BJ (cell line): Measurements from ENCODE around the gene TM4SF5. TPM values are rescaled to one million over a fixed set of nuclear protein-coding genes. Genes with fewer than 3 reads are reported as not detected.
"Not testable (repeated sequence)": the region's sequence is repeated elsewhere in the genome, so short reads cannot be mapped to it uniquely, and the experiment has no call there.

Source experiments
- CTCF ChIA-PET: fragments of 350-600 bp; formaldehyde crosslinking; extraction: SDS; loops from one replicate; lab custom pipeline; 2021; ENCODE audit warnings: antibody characterized with exemption, inconsistent platforms; lab: Yijun Ruan, JAX
- POLR2A ChIA-PET: fragments of 300-600 bp; sonication (Branson Sonifier 250); formaldehyde crosslinking; extraction: SDS; loops from one replicate; lab custom pipeline; 2021; ENCODE audit warnings: antibody characterized with exemption; lab: Charles Lee
- DNase-seq: peaks from one replicate; pipeline ENCODE4 v3.0.0-alpha.2; 2011; ENCODE audit warnings: low read depth
- H3K27me3 ChIP-seq: 2 replicates; pipeline ENCODE4 v1.6.0; 2011; ENCODE audit warnings: low read length; ENCODE audit not compliant: control insufficient read depth, insufficient read depth
- H3K36me3 ChIP-seq: 2 replicates; pipeline ENCODE4 v1.5.1; 2011; ENCODE audit warnings: low read length; ENCODE audit not compliant: control insufficient read depth, insufficient read depth
- H3K4me3 ChIP-seq: 2 replicates; pipeline ENCODE4 v1.5.1; 2011; ENCODE audit warnings: low read depth, mild to moderate bottlenecking, control low read depth, low read length
- polyA plus RNA-seq: library from polyadenylated mRNA; depleted of rRNA; stranded (reverse); fragments of >200 nt; gene quantifications from 2 replicates; pipeline ENCODE4 v1.2.3, GENCODE V29; 2011; rRNA removed
- TF ChIP-seq, protein P1 (sequence below): IDR thresholded peaks from 2 replicates; pipeline ENCODE4 v1.5.1; 2011; ENCODE audit warnings: low read depth, mild to moderate bottlenecking, control low read depth, inconsistent platforms, low read length, moderate library complexity; ENCODE audit not compliant: insufficient read depth

TM4SF5 gene
- polyA plus RNA-seq, 1 experiment: not detected

DNA sequence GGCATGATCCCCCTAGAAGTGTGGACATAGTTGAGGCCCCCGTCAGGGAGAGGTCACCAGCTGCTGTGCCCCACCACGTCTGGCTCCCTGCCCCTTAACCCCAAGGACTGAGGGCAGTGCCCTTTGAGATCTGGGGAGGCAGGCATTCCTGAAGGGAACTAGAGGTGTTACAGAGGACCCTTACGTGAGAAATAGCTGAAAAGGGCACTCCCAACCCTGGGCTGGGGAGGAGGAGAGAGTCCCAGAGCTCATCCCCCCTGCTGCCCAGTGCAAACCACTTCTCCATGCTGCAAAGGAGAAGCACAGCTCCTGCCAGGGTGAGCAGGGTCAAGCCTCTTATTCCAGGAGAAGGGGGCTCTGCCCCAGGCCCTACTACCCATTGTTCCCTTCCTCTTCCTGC lies 51.1 kb downstream of the TM4SF5 start:
- Histone ChIP-seq H3K36me3 (peaks cover 3% of the 10 kb centered on the region), H3K4me3 (no peak overlapping the region), H3K27me3 (no peaks in the 10 kb centered on the region)
- TF ChIP-seq, protein P1, sequence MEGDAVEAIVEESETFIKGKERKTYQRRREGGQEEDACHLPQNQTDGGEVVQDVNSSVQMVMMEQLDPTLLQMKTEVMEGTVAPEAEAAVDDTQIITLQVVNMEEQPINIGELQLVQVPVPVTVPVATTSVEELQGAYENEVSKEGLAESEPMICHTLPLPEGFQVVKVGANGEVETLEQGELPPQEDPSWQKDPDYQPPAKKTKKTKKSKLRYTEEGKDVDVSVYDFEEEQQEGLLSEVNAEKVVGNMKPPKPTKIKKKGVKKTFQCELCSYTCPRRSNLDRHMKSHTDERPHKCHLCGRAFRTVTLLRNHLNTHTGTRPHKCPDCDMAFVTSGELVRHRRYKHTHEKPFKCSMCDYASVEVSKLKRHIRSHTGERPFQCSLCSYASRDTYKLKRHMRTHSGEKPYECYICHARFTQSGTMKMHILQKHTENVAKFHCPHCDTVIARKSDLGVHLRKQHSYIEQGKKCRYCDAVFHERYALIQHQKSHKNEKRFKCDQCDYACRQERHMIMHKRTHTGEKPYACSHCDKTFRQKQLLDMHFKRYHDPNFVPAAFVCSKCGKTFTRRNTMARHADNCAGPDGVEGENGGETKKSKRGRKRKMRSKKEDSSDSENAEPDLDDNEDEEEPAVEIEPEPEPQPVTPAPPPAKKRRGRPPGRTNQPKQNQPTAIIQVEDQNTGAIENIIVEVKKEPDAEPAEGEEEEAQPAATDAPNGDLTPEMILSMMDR: no peak
- no peak for DNase-seq
- POLR2A ChIA-PET: no interaction called here
- CTCF ChIA-PET: no interaction called here

DNA sequence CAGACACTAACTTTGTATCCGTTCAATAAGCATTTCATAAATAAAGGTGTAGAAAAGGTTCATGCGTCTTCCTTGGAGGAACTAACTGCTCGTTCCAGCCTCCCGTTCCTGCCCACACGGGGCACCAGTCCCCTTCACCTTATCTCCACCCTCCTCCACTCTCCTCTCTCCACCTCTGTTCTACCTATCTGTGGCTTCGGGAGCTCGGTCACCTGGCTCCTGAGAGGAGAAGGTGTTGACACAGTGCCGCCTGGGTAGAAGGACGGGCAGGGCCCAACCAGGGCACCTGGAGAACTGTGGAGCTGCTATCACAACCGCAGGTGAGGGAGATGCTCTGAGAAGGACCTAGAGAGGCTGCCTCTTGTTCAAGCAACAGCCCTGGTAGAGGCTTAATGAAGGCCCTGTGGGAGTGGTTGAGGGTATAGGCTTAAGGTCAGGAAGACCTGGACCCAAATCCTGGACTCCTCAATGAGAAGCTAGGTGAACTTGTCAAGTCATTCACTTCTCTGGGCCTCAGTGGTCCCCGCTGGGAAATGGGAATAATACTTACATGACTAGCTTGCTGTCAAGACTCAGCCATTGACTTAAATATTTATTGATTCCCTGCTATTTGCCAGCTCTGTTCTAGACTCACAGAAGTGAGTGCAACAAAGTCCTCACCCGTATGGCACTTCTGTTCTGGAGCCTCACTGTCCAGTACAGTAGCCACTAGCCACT lies 51.8 kb downstream of the TM4SF5 start:
- no peaks in the 10 kb centered on the region for H3K27me3 ChIP-seq
- peaks cover 3% of the 10 kb centered on the region for H3K36me3 ChIP-seq
- no peak overlapping the region for H3K4me3 ChIP-seq
- ChIA-PET POLR2A (no interaction called here), CTCF (interaction anchor here (0.7 to 1.0 kb wide), 2 partner anchors 9 to 28 kb away, joined by 3 read pairs; partner anchors contain the start of gene PSMB6)
- TF ChIP-seq, protein P1: no peak
- no peak for DNase-seq

DNA sequence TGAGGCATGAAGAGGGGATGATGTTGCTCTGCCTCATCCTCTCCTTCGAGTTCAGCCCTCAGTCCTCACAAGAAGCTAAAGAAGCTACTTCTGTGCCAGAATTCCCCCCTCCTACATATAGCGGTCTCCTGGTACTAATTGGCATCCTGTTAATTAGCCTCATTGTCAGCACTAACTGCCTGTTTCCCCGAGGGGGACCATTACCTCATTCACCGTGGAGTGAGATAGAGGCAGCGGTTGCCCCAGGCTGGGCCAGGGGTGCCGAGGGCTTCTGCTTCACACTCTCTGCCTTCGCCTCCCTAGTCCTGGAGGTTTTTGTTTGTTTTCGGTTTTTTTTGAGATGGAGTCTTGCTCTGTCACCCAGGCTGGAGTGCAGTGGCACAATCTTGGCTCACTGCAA lies 55.7 kb downstream of the TM4SF5 start:
- TF ChIP-seq, protein P1: no peak
- ChIA-PET CTCF (no interaction called here), POLR2A (no interaction called here)
- Histone ChIP-seq H3K27me3 (no peaks in the 10 kb centered on the region), H3K36me3 (peaks cover 3% of the 10 kb centered on the region), H3K4me3 (no peak overlapping the region)
- DNase-seq: no peak

DNA sequence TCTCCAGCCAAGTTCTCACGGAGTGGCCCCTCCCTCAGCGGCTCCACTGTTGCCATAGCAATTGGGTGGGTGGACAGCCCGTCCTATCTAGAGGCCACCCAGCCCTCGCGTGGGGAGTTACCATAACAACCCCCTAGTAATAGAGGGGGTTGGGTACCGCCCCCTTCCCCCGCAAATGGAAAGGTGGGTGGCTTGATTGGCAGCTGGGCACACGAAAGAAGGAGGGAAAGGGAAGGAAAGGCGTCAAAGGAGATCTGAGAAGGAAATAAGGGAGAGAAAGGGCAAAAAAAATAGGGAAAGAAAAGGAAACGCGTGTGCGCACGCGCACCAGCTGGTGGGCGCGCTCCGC lies 61.1 kb downstream of the TM4SF5 start:
- CTCF ChIA-PET: interaction anchor here (0.7 kb wide), 1 partner anchor 76 kb away, joined by 3 read pairs; no protein-coding TSS in a partner anchor
- H3K36me3 ChIP-seq, H3K27me3 ChIP-seq, POLR2A ChIA-PET, DNase-seq: not testable (repeated sequence)
- peak overlapping the region; percentile 94 for H3K4me3 ChIP-seq

Other genes starting within 250 kb of the TM4SF5 start
- gene MYBBP1A, start 216.5 kb upstream of the TM4SF5 start, polyA plus RNA-seq: 12.4 and 24.1 TPM in 2 replicates
- not detected in 2 replicates for gene GGT6, start 211.3 kb upstream of the TM4SF5 start, polyA plus RNA-seq
- gene SMTNL2, start 187.4 kb upstream of the TM4SF5 start, polyA plus RNA-seq: not detected in 2 replicates
- not detected in 2 replicates for gene ALOX15, start 130.2 kb upstream of the TM4SF5 start, polyA plus RNA-seq
- 5.1 and 13.9 TPM in 2 replicates for gene PELP1, start 67.7 kb upstream of the TM4SF5 start, polyA plus RNA-seq
- gene ARRB2, start 61.3 kb upstream of the TM4SF5 start, polyA plus RNA-seq: 8.5 and 10.7 TPM in 2 replicates
- gene MED11, start 40.5 kb upstream of the TM4SF5 start, polyA plus RNA-seq: 27.5 and 31.2 TPM in 2 replicates
- gene ZMYND15, start 32.1 kb upstream of the TM4SF5 start, polyA plus RNA-seq: 0.13 TPM in 1 of 2 replicates, not detected in the other
- gene CXCL16, start 32.0 kb upstream of the TM4SF5 start, polyA plus RNA-seq: 2.2 and 3.3 TPM in 2 replicates
- gene VMO1, start 14.5 kb downstream of the TM4SF5 start, polyA plus RNA-seq: 0.27 and 0.92 TPM in 2 replicates
- not detected in 2 replicates for gene GLTPD2, start 17.1 kb downstream of the TM4SF5 start, polyA plus RNA-seq
- 222 and 289 TPM in 2 replicates for gene PSMB6, start 24.3 kb downstream of the TM4SF5 start, polyA plus RNA-seq
- gene PLD2, start 35.3 kb downstream of the TM4SF5 start, polyA plus RNA-seq: 24.0 and 34.1 TPM in 2 replicates
- gene MINK1, start 61.5 kb downstream of the TM4SF5 start, polyA plus RNA-seq: 32.6 and 69.1 TPM in 2 replicates
- 3.3 and 4.5 TPM in 2 replicates for gene C17orf107, start 127.7 kb downstream of the TM4SF5 start, polyA plus RNA-seq
- gene CHRNE, start 131.2 kb downstream of the TM4SF5 start, polyA plus RNA-seq: 0.18 and 0.36 TPM in 2 replicates
- gene GP1BA, start 160.4 kb downstream of the TM4SF5 start, polyA plus RNA-seq: not detected in 2 replicates
- 38.5 and 70.7 TPM in 2 replicates for gene SLC25A11, start 168.2 kb downstream of the TM4SF5 start, polyA plus RNA-seq
- gene RNF167, start 168.4 kb downstream of the TM4SF5 start, polyA plus RNA-seq: 69.9 and 73.5 TPM in 2 replicates
- gene PFN1, start 176.6 kb downstream of the TM4SF5 start, polyA plus RNA-seq: 1,656 and 1,791 TPM in 2 replicates
- gene ENO3, start 179.2 kb downstream of the TM4SF5 start, polyA plus RNA-seq: 3.8 and 5.9 TPM in 2 replicates
- gene SPAG7, start 195.9 kb downstream of the TM4SF5 start, polyA plus RNA-seq: 85.3 and 85.8 TPM in 2 replicates
- 40.6 and 65.6 TPM in 2 replicates for gene CAMTA2, start 215.8 kb downstream of the TM4SF5 start, polyA plus RNA-seq
- gene INCA1, start 225.6 kb downstream of the TM4SF5 start, polyA plus RNA-seq: 0.55 and 1.3 TPM in 2 replicates
- gene KIF1C, start 226.1 kb downstream of the TM4SF5 start, polyA plus RNA-seq: 72.8 and 81.6 TPM in 2 replicates